H1 (cell line): ENCODE results near the gene LYSMD3. TPM values are rescaled to one million over a fixed set of nuclear protein-coding genes. Genes with fewer than 3 reads are reported as not detected.

Experiments
- CTCF ChIA-PET: fragments of 300-600 bp; sonication (Branson Sonifier 250); formaldehyde crosslinking; loops from one replicate; lab custom pipeline; 2021; ENCODE audit not compliant: partially characterized antibody; lab: Charles Lee
- POLR2A ChIA-PET: fragments of 300-600 bp; sonication (Branson Sonifier 250); formaldehyde crosslinking; loops from one replicate; lab custom pipeline; 2021; ENCODE audit warnings: inconsistent platforms; ENCODE audit not compliant: partially characterized antibody; lab: Charles Lee
- DNase-seq, 2 experiments: peaks; one replicate each; pipeline versions ENCODE4 v3.0.0 to v3.0.0-alpha.2; 2010 to 2022; ENCODE audit warnings: low spot score in 2 of 2, low read depth in 1 of 2, mixed read lengths in 1 of 2
- FAIRE-seq: peaks from 2 replicates; lab custom pipeline; 2011; peaks lifted over from hg19 to GRCh38; lab: Jason Lieb, UNC
- H2AFZ ChIP-seq: 2 replicates; pipeline ENCODE4 v1.8.1; 2012; ENCODE audit warnings: low read length, inconsistent platforms
- H2AK5ac ChIP-seq: 2 replicates; pipeline ENCODE4 v1.6.1; 2013; ENCODE audit warnings: low read depth, low read length
- H2BK120ac ChIP-seq: replicated peaks from 2 replicates; pipeline ENCODE3; 2013; ENCODE audit warnings: low read depth, low read length, inconsistent platforms
- H2BK12ac ChIP-seq: 2 replicates; pipeline ENCODE4 v1.6.1; 2013; ENCODE audit warnings: low read depth, low read length
- H2BK15ac ChIP-seq: 2 replicates; pipeline ENCODE4 v1.6.1; 2013; ENCODE audit warnings: low read length
- H2BK20ac ChIP-seq: 2 replicates; pipeline ENCODE4 v1.6.1; 2013; ENCODE audit warnings: low read length
- H2BK5ac ChIP-seq: 2 replicates; pipeline ENCODE4 v1.6.1; 2013; ENCODE audit warnings: low read depth, low read length
- H3K14ac ChIP-seq: 2 replicates; pipeline ENCODE4 v1.6.1; 2013; ENCODE audit warnings: inconsistent platforms; ENCODE audit not compliant: insufficient read length
- H3K18ac ChIP-seq: 2 replicates; pipeline ENCODE4 v1.6.1; 2013; ENCODE audit warnings: low read length; ENCODE audit errors: extremely low read depth
- H3K23ac ChIP-seq: 2 replicates; pipeline ENCODE4 v1.6.1; 2013; ENCODE audit warnings: inconsistent platforms; ENCODE audit not compliant: insufficient read length
- H3K23me2 ChIP-seq: 2 replicates; pipeline ENCODE4 v1.6.1; 2013; ENCODE audit warnings: low read depth, low read length
- H3K27ac ChIP-seq: 2 replicates; pipeline ENCODE4 v1.6.1; 2011; ENCODE audit warnings: low read depth, low read length, inconsistent platforms
- H3K27me3 ChIP-seq, 4 experiments: replicated peaks in 1 of 4; 1 replicate in 1 of 4; 2 replicates in 3 of 4; pipeline versions ENCODE4 v1.6.1 to v1.8.1; 2011 to 2013; ENCODE audit warnings: low read length in 3 of 4, mild to moderate bottlenecking in 3 of 4, inconsistent platforms in 2 of 4, mixed read lengths in 2 of 4, moderate library complexity in 1 of 4; ENCODE audit not compliant: control insufficient read depth in 3 of 4, insufficient read depth in 3 of 4; ENCODE audit errors: extremely low read depth in 1 of 4
- H3K36me3 ChIP-seq, 4 experiments: 2 replicates each; pipeline versions ENCODE4 v1.6.1 to v1.8.1; 2011 to 2013; ENCODE audit warnings: mild to moderate bottlenecking in 4 of 4, low read length in 3 of 4, moderate library complexity in 2 of 4, control low read depth in 1 of 4, inconsistent platforms in 1 of 4; ENCODE audit not compliant: insufficient read depth in 4 of 4, control insufficient read depth in 2 of 4
- H3K4ac ChIP-seq: replicated peaks from 2 replicates; pipeline ENCODE3; 2013; ENCODE audit warnings: low read length, low read depth, mixed read lengths, inconsistent platforms; ENCODE audit not compliant: insufficient read length
- H3K4me1 ChIP-seq, 4 experiments: replicated peaks in 1 of 4; 1 replicate in 1 of 4; 2 replicates in 3 of 4; pipeline versions ENCODE4 v1.6.1 to v1.8.1; 2011 to 2013; ENCODE audit warnings: low read length in 3 of 4, inconsistent platforms in 2 of 4, mixed read lengths in 1 of 4; ENCODE audit not compliant: insufficient read depth in 4 of 4, control insufficient read depth in 3 of 4
- H3K4me2 ChIP-seq, 2 experiments: 2 replicates each; pipeline versions ENCODE4 v1.6.1 to v1.8.1; 2011 to 2013; ENCODE audit warnings: low read depth in 2 of 2, low read length in 2 of 2, control low read depth in 1 of 2, inconsistent platforms in 1 of 2, mild to moderate bottlenecking in 1 of 2; ENCODE audit not compliant: insufficient read depth in 1 of 2
- H3K4me3 ChIP-seq, 4 experiments: fragments of 200-600, 300-600 bp in 1 of 4; sonication (generic), shearing (Covaris generic), sonication (Bioruptor Twin) in 1 of 4; 2 replicates each; pipeline versions ENCODE4 v1.5.1 to v1.8.1; 2011 to 2016; ENCODE audit warnings: low read length in 4 of 4, low read depth in 3 of 4, control low read depth in 2 of 4, inconsistent platforms in 2 of 4, mild to moderate bottlenecking in 2 of 4, mixed read lengths in 1 of 4, moderate library complexity in 1 of 4; ENCODE audit not compliant: insufficient read depth in 2 of 4; ENCODE audit errors: extremely low read depth in 1 of 4
- H3K56ac ChIP-seq: replicated peaks from 2 replicates; pipeline ENCODE3; 2013; ENCODE audit warnings: low read depth, mild to moderate bottlenecking, mixed read lengths, low read length, inconsistent platforms; ENCODE audit not compliant: insufficient read length
- H3K79me1 ChIP-seq: 2 replicates; pipeline ENCODE4 v1.6.1; 2013; ENCODE audit warnings: low read depth, low read length, control low read depth
- H3K79me2 ChIP-seq, 2 experiments: 2 replicates each; pipeline versions ENCODE4 v1.6.1 to v1.8.1; 2012 to 2013; ENCODE audit warnings: low read length in 2 of 2, mild to moderate bottlenecking in 2 of 2, inconsistent platforms in 1 of 2; ENCODE audit not compliant: insufficient read depth in 2 of 2, control insufficient read depth in 1 of 2
- H3K9ac ChIP-seq, 4 experiments: replicated peaks in 1 of 4; 1 replicate in 1 of 4; 2 replicates in 3 of 4; pipeline versions ENCODE4 v1.6.1 to v1.8.1; 2011 to 2013; ENCODE audit warnings: low read depth in 3 of 4, low read length in 3 of 4, control low read depth in 2 of 4, mild to moderate bottlenecking in 2 of 4, moderate library complexity in 2 of 4, inconsistent platforms in 1 of 4; ENCODE audit errors: extremely low read depth in 1 of 4
- H3K9me3 ChIP-seq, 2 experiments: 2 replicates each; pipeline versions ENCODE4 v1.6.1 to v1.8.1; 2012 to 2013; ENCODE audit warnings: mild to moderate bottlenecking in 2 of 2, moderate library complexity in 2 of 2, control low read depth in 1 of 2, inconsistent platforms in 1 of 2, low read depth in 1 of 2, low read length in 1 of 2, mixed read lengths in 1 of 2; ENCODE audit not compliant: insufficient read depth in 2 of 2
- H4K20me1 ChIP-seq, 2 experiments: replicated peaks in 1 of 2; 2 replicates each; pipeline versions ENCODE3 to v1.8.1; 2011 to 2013; ENCODE audit warnings: inconsistent platforms in 2 of 2, low read length in 2 of 2, mild to moderate bottlenecking in 1 of 2; ENCODE audit not compliant: insufficient read depth in 2 of 2, control insufficient read depth in 1 of 2
- H4K5ac ChIP-seq: 2 replicates; pipeline ENCODE4 v1.6.1; 2013; ENCODE audit warnings: low read length, low read depth, mixed read lengths, inconsistent platforms; ENCODE audit not compliant: insufficient read length
- H4K8ac ChIP-seq: 2 replicates; pipeline ENCODE4 v1.8.0; 2013; ENCODE audit warnings: mild to moderate bottlenecking, moderate library complexity, low read length, inconsistent platforms; ENCODE audit not compliant: insufficient read depth; ENCODE audit errors: extremely low read depth
- H4K91ac ChIP-seq: replicated peaks from 2 replicates; pipeline ENCODE3; 2013; ENCODE audit warnings: low read length, mixed read lengths, inconsistent platforms; ENCODE audit not compliant: insufficient read length
- ATF2 ChIP-seq: IDR thresholded peaks from 2 replicates; pipeline ENCODE4 v1.6.1; 2012; ENCODE audit warnings: low read length, inconsistent platforms
- BACH1 ChIP-seq: IDR thresholded peaks from 2 replicates; pipeline ENCODE4 v1.6.1; 2012; ENCODE audit warnings: low read length, improper control_type of control experiment
- GTF2F1 ChIP-seq: IDR thresholded peaks from 2 replicates; pipeline ENCODE4 v1.6.1; 2012; ENCODE audit warnings: low read depth, low read length, improper control_type of control experiment, borderline replicate concordance
- NANOG ChIP-seq: IDR thresholded peaks from 2 replicates; pipeline ENCODE4 v1.6.1; 2011; ENCODE audit warnings: low read length, low read depth, mild to moderate bottlenecking, inconsistent platforms; ENCODE audit not compliant: insufficient read depth, poor library complexity, severe bottlenecking
- SP1 ChIP-seq: IDR thresholded peaks from 2 replicates; pipeline ENCODE4 v1.6.1; 2011; ENCODE audit warnings: low read depth, low read length
- SP2 ChIP-seq: IDR thresholded peaks from 2 replicates; pipeline ENCODE4 v1.6.1; 2012; ENCODE audit warnings: mild to moderate bottlenecking, low read length, inconsistent platforms
- SRF ChIP-seq: IDR thresholded peaks from 2 replicates; pipeline ENCODE4 v1.6.1; 2011; ENCODE audit warnings: mild to moderate bottlenecking, low read depth, low read length, moderate library complexity
- SUZ12 ChIP-seq: fragments of 200-600 bp; sonication (generic); IDR thresholded peaks from 2 replicates; pipeline ENCODE4 v1.6.1; 2012; ENCODE audit warnings: mild to moderate bottlenecking, inconsistent platforms, low read length, moderate library complexity, mixed read lengths
- WGBS, 2 experiments: shearing (Covaris generic) in 1 of 2; methylation state at CpG; one replicate each; pipeline versions ENCODE4 v1.1.6 to v1.1.7; 2013 to 2015; ENCODE audit warnings: low lambda C conversion rate in 2 of 2, mixed read lengths in 2 of 2, inconsistent platforms in 1 of 2, low coverage in 1 of 2, missing lambda C conversion rate in 1 of 2; ENCODE audit not compliant: insufficient replicate concordance in 2 of 2, insufficient coverage in 1 of 2, insufficient read length in 1 of 2; ENCODE audit errors: extremely low coverage in 1 of 2, missing lambda C conversion rate in 1 of 2; 5-methylcytosine and 5-hydroxymethylcytosine counted together
- polyA plus RNA-seq, 7 experiments: library from polyadenylated mRNA; depleted of rRNA in 3 of 7; stranded (reverse) in 5 of 7; unstranded in 2 of 7; fragments of >200 nt in 5 of 7; fragments of 200-250 nt in 2 of 7; gene quantifications; 1 replicate in 5 of 7; 2 replicates in 1 of 7; 4 replicates in 1 of 7; pipeline versions ENCODE4 v1.2.1 to v1.2.3, GENCODE V29; 2011 to 2013; ENCODE audit warnings: missing spikeins in 2 of 7, mixed read lengths in 2 of 7
- total RNA-seq: library from RNA; stranded (reverse); fragmentation: NEBNext Ultra II Directional; extraction: Animal tissue kit (Norgen Biotek cat#: 25700); gene quantifications from 2 replicates; pipeline ENCODE4 v1.2.1, GENCODE V29; 2021
- TF ChIP-seq, protein P1 (sequence below): IDR thresholded peaks from 2 replicates; pipeline ENCODE4 v1.6.1; 2012; ENCODE audit warnings: inconsistent platforms
- TF ChIP-seq, protein P2 (sequence below): IDR thresholded peaks from 2 replicates; pipeline ENCODE4 v1.6.1; 2012; ENCODE audit warnings: inconsistent platforms

LYSMD3 gene
- total and polyA plus RNA-seq, 2 of the 8 experiments (the other 6 are each of a cell fraction or from before 2014, with no cell fraction given): 3.7 to 14.9 TPM

DNA sequence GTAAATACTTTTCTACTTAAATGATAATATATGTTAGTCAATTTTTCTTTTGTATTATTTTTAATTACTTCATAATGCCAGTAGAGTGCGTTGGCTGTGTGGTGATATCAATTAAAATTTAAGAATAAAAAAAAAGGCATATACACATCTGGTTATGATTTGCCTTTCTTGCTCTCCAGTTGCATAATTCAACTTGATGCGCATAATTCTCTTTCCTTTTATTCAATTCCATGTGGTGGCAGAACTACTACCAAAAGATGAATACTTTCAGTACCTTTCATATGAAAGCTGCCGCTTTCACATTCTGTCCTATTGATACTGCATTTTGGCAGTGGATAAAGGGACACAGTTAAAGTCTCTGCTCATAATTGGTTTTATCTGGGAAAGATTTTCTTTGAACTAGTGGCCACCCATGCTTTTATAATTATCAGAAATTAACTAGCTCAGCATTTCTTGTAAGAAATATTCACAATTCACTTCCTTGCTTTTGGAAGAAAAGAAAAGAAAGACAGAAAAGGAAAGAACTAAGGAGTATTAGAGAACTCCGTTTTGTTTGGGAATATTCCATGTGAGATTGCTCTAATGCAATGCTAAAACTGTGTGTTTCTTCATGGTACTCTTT lies 16.9 kb upstream of the LYSMD3 start:
- Histone ChIP-seq H3K18ac (no peak overlapping the region), H4K91ac (no peak overlapping the region), H2BK15ac (no peak overlapping the region), H3K9ac (no peak overlapping the region), H4K20me1 (no peaks in the 10 kb centered on the region), H3K4me3 (no peak overlapping the region), H3K79me2 (no peaks in the 10 kb centered on the region), H3K79me1 (no peaks in the 10 kb centered on the region), H3K4me2 (no peak overlapping the region), H3K56ac (no peak overlapping the region), H4K8ac (no peak overlapping the region), H3K27ac (no peak overlapping the region), H2BK120ac (no peak overlapping the region), H2AFZ (no peak overlapping the region), H3K4ac (no peak overlapping the region), H3K4me1 (peaks cover 0 to 7% (median 3%) of the 10 kb centered on the region in 4 experiments; a peak in 3 of 7 replicates), H3K23ac (no peak overlapping the region), H3K27me3 (no peaks in the 10 kb centered on the region), H2AK5ac (no peak overlapping the region), H4K5ac (no peak overlapping the region), H3K36me3 (no peaks in the 10 kb centered on the region), H3K9me3 (no peaks in the 10 kb centered on the region), H3K23me2 (no peaks in the 10 kb centered on the region), H2BK20ac (no peak overlapping the region), H2BK12ac (no peak overlapping the region), H3K14ac (no peak overlapping the region), H2BK5ac (no peak overlapping the region)
- ChIA-PET POLR2A (interaction anchor here (0.6 to 1.8 kb wide), 4 partner anchors 12 to 111 kb away, joined by 3 to 7 read pairs (median 3); partner anchors contain the start of gene ADGRV1), CTCF (no interaction called here)
- WGBS, 2 experiments: 95% methylated on average over 4 of the region's 4 CpGs; no CpG with 5 or more reads in 1 of the 2 experiments
- FAIRE-seq (no peak), DNase-seq (no peak)
- TF ChIP-seq, protein P1, sequence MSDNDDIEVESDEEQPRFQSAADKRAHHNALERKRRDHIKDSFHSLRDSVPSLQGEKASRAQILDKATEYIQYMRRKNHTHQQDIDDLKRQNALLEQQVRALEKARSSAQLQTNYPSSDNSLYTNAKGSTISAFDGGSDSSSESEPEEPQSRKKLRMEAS: no peak
- TF ChIP-seq, protein P2, sequence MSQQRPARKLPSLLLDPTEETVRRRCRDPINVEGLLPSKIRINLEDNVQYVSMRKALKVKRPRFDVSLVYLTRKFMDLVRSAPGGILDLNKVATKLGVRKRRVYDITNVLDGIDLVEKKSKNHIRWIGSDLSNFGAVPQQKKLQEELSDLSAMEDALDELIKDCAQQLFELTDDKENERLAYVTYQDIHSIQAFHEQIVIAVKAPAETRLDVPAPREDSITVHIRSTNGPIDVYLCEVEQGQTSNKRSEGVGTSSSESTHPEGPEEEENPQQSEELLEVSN: no peak
- TF ChIP-seq GTF2F1: no peak
- no peak for TF ChIP-seq ATF2
- no peak for TF ChIP-seq SRF
- no peak for TF ChIP-seq SP2
- TF ChIP-seq SP1: no peak
- no peak for TF ChIP-seq NANOG
- no peak for TF ChIP-seq BACH1
- no peak for TF ChIP-seq SUZ12
